DMS53 (cell line): ENCODE data around the gene SFI1.
"Not testable (repeated sequence)": the region's sequence is repeated elsewhere in the genome, so short reads cannot be mapped to it uniquely, and the experiment has no call there.

Experiments
- DNase-seq: peaks from one replicate; lab custom pipeline; 2025; lab: John Stamatoyannopoulos, UW

SFI1 gene

DNA sequence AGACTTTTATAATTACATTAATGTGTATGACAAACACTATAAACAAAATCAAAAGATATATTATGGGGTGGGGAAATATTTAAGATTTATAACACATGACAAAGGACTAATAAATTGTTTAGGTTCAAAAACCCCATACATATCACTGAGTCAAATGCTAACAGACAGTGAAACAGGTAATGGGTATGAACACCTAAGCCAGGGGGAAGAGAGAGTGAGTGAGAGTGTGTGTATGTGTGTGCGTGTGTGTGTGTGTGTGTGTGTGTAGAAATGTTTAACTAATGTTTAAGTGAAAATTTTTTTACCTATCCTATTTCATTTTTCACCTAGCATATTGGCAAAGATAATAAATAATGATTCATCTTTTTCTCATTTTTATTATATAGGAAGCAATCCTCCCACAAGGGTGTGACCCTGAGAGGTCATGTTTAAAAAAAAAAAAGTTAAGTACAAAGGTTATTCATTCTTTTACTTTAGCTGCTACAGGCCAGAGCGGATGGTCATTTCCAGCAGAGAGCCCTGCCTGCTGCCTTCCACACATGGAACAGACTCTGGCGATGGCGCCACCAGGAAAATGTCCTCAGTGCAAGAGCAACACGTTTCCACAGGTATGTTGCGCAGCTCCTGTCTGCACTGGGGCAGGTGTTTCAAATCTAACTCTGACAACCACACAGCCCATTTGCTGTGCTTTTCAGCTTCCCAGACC lies 92.8 kb downstream of the SFI1 start:
- no peak for DNase-seq

DNA sequence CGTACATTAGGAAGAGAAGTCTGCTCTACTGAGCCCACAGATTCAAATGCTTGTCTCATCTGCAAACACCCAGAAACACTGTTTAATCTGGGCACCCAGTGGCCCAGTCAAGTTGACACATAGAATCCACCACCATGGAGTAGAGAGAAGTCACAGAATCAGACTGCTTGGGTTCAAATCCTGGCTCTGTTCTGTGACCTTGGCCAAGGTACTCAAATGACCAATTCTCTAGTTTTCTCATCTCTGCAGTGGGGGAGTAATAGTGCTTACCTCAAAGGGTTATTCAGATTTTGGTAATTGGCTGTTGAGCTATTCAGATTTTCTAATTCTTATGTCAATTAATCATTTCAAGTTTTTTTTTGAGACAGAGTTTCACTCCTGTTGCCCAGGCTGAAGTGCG lies 93.8 kb downstream of the SFI1 start:
- not testable (repeated sequence) for DNase-seq

DNA sequence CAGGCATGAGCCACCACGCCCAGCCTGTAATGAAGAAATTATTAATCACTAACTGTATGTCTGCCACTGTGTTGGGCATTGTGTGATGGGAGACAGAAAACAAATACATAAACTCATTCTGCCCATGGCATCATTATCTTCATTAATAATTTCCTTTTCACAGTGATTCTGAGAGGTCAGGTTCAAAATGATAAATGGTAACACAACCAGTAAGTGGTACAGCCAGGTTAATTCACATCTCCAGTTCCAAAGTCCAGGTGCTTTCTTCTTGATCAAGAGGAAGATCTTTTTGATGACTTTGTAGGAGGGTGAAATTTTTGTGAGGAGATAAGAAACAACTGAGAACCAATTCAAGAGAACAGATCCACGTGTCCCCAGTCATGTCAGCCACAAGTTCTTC lies 98.9 kb downstream of the SFI1 start:
- no peak for DNase-seq

DNA sequence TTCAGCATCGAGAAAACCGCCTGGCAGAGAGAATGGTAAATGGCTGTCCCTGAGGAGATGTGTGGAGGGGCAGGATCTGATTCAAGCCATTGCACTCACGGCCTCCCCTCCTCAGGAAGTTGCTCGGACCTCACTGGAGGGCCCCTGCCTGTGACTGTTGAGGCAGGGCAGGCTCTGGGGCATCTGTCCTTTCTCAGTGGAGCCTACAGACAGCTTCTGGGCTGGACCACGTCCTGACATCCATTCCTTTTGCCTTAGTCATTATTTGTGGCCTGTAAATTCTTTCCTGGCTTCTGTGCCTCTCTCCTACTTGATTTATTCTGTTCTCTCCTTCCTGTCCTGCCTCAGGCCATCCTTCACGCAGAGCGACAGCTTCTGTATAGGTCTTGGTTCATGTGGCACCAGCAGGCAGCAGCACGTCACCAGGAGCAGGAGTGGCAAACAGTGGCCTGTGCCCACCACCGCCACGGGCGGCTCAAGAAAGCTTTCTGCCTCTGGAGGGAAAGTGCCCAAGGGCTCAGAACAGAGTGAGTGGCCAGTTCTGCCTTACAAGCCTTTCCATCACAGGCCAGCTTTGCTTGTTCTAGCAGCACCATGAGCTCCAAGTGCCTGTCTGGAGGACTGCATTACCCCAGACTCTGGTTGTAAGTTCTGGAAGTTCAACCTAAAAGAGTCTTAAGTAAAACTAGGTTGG lies 106.1 kb downstream of the SFI1 start:
- no peak for DNase-seq

DNA sequence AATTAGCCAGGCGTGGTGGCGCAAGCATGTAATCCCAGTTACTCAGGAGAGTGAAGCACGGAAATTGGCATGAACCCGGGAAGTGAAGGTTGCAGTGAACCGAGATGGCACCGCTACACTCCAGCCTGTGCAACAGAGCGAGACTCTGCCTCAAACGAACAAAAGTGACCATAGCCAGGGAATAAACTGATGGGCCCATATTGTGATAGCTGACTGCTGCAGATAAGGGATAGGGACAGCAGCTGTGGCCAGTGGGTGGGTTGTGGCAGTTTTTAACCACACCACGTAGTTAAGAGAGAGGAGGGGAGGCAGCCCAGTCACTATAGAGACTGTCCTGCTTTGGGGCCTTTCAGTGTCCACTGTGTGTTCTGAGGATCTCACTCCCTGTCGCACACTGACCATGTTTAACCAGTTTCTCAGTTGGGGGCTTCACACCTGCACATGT lies 106.8 kb downstream of the SFI1 start:
- no peak for DNase-seq

DNA sequence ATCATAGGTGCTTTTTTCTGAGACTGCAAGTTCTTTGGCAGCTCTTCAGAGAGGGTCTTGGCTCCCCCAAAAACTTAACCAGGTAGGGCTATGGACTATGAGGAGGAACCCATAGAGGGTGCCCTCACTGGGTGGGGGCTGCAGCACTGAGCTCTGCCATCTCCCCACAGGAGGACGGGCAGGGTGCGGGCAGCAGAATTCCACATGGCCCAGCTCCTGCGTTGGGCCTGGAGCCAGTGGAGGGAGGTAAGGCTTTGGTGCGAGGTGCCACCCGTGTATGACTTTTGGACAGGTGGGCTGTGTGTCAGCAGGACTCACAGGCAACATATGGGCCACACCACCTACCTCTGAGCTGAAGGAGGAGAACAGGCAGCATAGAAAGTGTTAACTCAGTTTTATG lies 107.2 kb downstream of the SFI1 start:
- DNase-seq = no peak

DNA sequence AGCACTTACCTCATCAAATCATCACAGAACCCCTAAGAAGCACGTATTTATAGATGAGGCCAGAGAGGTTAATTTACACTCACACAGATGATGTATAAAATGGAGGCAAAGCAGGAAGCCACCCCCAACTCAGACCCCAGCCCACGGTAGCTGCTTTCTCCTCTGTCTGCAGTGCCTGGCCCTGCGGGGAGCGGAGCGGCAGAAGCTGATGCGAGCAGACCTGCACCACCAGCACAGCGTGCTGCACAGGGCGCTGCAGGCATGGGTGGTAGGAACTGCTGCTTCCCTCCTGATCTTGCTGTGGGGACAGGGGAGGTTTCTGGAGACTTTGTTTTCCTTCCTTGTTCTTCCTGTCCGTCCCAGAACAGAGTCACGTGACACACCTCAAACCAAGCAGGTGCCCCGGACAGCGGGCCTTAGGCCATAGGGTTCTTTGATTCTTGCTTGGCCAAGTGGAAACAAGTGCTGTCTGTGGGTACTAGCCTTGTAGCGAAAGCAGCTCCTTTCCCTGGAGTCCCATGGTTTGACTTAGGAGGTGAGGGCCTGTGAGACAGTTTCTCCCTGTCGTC lies 107.9 kb downstream of the SFI1 start:
- DNase-seq = no peak

DNA sequence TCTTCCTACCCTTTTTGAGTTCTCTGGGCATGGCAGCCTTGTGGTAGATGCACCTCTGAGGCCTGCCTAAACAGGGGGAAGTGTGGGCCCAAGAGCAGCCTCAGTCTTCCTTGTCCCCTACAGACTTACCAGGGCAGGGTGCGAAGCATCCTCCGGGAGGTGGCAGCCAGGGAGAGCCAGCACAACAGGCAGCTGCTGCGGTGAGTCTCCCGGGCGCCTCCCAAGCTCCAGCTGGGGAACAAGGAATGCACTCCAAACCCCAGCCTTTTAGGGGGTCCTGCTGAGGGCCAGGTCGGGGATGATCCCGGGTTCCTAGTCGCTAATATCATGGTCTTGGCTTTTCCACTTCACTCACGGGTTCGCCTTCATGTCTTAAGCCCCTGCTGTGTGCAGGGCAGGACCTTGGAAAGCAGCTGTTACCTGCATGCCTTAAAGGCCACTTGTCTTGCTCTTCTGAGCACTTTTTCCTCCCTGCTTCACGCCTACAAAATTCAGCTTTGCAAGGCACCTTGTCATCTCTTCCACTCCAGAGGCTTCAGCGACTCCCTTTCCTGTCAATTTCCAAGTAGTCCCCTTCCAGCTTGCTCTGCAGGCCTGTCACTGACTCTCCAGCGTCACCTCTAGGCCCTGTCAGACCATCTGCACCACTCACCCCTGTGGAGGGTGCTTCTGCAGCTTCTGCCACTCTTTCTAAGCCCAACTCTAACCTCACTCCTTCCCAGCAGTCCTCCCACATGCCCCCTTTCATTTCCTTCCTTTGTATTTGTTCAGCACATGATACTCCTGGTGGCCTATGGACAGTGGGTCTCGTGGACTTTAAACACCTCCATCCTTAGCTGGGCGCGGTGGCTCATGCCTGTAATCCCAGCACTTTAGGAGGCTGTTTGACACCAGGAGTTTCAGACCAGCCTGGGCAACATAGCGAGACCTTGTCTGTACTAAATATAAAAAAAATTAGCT lies 108.7 kb downstream of the SFI1 start:
- DNase-seq = no peak

DNA sequence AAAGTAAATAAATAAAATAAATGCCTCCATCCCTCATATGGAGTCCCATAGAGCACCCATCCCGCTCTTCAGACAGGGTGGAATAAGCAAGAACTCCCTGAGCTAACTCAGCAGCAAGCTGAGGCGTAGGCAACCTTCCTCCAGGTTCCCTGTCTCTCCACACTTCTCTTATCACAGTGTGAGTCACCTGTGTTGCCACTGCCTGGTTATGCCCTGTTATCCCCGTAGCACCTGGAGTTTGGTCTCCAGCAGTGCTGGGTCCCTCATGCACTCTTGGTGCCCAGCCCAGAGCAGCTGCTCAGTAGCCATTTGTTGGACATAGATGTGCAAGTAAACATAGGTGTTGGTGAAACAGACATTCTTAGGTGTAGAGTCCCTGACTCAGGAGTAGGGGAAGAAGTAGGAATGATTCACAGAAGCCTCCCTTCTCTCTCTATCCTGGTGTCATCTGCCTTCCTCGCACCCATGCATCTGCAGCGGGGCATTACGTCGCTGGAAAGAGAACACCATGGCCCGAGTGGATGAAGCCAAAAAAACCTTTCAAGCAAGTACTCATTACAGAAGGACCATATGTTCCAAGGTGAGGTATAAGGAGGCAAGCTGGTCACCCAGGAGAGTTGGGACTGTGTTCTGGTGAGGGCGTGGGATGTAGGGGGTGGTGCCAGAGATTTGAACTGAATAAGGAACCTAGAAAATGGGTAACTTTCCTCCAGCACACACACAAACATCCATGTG lies 109.7 kb downstream of the SFI1 start:
- DNase-seq = no peak

DNA sequence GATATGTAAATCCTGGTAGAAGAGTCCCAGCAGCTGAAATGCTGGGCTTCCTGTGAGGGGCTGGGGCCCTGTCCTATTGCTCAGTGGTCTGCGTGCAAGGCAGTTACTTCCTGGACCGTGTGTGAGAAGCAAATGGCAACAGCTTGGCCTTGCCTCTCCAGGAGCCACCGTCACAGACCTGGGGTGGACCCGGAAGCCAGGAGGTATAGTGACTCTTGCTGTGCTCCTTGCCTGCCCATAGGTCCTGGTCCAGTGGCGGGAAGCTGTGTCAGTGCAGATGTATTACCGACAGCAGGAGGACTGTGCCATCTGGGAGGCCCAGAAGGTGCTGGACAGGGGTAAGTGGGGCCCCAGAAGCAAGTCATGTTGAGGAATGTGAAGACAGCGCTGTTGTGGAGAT lies 111.4 kb downstream of the SFI1 start:
- DNase-seq = no peak

DNA sequence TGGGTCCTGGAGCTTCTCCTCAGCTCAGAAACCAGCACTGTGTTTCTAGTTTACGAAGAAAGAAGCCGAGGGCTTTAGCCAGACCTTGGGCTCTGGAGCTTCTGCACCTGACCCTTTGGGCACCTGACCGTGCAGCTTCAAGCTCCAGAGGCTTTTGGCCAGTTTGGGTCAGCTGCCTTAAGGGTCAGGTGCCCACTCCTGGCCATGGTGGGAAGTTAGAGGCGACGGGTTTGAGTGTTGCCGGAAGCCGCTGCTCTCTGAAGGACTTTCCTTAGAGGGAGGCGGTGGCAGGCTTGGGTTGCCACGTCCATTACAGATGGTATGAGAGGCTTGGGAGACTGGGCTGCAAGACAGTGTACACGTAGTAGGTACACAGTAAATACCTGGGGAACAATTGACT lies 113.4 kb downstream of the SFI1 start:
- no peak for DNase-seq

DNA sequence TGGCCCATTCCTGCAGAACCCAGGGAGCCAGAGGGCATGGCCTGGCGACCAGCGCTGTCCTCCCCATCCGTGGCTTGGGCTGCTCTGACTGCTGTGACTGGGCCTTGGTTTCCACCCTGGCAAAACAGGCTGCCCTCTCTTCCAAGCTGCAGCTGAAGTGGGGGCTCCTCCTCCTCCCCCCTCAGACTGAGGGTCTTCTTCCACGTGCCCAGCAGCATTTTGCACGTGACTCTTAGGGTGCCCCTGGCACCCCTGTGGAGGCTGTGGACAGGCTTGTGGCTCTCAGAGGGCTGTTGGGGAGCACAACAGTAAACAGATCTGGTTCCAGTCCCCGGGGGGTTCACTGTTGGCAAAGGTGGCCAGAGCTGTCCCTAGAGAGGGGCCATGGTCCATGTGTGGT lies 114.3 kb downstream of the SFI1 start:
- no peak for DNase-seq

DNA sequence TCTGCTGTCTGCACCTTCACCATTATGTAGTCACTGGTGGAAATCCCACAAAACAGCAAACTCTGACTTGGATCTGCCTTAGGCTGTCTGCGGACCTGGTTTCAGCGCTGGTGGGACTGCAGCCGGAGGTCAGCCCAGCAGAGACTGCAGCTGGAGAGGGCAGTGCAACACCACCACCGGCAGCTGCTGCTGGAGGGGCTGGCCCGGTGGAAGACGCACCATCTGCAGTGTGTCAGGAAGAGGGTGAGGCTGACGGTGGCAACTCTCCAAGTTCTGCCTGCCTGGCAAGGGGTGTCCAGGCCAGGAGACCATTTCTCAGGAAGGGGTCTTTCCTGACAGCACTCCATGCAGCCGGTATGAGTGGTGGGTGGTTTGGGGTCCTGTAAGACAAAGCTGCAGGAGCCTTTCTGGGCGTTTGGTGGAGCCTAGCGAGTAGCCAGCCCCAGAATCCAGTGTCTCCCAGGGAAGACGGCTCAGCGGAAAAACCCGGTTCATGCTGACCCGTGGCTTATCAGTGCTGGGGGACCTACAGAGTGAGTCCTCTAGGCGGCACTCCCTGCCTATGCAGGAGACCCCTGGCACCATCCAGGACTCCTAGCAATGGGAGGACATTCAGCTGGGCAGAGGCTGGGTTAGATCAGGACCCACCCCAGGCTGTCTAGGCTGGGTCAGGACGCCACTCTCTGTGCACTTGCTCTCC lies 114.9 kb downstream of the SFI1 start:
- no peak for DNase-seq

DNA sequence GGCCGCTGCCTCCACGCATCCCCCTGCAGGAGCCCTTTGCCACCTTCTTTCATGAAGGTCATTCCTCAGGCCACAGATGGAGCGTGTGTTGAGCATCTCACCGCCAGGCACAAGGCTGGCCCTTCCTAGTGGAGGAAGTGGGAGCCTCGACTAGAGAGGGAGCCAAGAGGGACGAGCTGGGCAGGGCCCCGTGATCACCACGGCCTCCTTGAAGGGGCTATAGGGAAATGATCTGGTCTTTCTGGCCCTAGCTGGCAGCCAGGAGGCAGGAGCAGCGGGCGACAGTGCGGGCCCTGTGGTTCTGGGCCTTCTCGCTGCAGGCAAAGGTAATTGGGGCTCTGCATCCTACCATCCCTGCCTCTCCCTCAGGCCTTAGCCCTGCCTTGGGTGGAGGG lies 116.6 kb downstream of the SFI1 start:
- no peak for DNase-seq

DNA sequence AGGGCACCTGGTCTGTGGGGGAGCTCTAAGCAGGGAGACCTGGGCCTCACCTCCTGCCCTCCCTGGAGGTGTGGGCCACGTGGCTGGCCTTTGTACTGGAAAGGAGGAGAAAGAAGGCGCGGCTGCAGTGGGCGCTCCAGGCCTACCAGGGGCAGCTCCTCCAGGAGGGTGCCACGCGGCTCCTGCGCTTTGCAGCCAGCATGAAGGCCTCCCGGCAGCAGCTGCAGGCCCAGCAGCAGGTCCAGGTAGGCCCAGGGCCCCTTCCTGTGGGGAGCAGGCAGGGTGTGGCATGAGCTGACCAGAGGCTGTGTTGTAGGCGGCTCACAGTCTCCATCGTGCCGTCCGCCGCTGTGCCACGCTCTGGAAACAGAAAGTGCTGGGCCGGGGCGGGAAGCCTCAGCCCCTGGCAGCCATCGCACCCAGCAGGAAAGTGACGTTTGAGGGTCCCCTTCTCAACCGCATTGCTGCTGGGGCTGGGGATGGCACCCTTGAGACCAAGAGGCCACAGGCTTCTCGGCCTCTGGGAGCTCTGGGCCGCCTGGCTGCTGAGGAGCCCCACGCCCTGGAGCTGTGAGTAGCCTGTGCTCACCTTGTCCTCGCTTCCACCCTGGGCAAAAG lies 117.1 kb downstream of the SFI1 start:
- no peak for DNase-seq

DNA sequence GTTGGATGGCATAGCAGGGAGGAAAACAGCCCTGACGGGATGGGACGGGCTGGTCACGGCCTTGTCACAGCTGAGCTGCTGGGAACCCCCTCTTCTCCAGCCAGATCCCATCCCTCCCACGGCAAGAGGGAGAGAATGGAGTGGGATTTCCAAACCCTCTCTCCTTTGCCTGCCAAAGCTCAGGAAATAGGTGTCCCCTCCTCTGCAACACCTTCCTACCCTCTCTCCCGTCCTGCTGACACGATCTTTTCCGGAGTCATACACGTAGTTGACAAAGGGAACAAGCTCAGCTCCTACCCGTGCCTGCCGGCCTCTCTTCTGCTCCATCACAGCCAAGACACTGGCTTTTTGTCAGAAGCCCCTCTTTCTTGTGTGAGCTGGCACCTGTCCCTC lies 117.6 kb downstream of the SFI1 start:
- DNase-seq = no peak

DNA sequence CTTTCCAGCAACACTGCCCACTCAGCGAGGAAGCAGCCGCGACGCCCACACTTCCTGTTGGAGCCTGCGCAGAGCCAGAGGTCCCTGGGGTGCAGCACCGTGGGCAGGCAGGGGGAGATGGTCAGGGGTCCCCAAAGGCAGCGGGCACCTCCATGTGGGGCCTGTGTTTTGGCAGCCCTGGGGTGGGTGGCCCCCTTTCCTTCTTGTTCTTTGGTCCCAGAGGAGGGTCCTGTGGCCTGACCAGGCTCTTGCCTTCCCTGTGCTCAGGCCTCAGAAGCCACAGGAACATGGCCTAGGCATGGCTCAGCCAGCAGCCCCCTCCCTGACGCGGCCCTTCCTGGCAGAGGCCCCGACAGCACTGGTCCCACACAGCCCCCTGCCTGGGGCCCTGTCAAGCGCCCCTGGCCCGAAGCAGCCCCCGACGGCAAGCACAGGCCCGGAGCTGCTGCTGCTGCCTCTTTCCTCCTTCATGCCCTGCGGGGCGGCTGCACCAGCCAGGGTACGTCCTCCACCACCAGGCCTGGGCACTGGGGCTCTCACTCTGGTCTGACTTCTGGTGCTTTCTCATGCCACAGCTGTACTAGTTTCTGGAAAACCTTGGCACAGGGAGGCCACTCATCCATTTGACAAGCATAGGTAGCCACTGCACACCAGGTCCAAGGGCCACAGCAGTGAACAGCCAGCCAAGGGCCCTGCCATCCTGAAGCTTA lies 118.6 kb downstream of the SFI1 start:
- DNase-seq = no peak

DNA sequence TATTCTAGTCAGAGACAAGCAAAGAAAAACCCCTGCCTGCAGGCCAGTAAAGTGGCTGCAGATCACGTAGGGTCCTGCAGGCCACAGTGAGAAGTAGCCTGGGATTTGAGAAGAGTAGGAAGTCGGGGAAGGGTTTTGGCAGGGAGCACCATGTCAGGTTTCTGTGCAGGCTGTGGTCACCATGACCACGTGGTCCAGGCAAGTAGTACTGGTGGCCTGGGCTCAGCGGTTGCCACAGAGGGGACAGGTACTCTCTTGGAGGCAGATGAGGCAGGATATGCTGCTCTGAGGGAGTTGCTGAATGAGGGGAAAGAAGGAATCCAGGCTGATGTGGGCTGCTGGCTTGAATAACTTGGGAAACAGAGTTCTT lies 119.1 kb downstream of the SFI1 start:
- DNase-seq = no peak

DNA sequence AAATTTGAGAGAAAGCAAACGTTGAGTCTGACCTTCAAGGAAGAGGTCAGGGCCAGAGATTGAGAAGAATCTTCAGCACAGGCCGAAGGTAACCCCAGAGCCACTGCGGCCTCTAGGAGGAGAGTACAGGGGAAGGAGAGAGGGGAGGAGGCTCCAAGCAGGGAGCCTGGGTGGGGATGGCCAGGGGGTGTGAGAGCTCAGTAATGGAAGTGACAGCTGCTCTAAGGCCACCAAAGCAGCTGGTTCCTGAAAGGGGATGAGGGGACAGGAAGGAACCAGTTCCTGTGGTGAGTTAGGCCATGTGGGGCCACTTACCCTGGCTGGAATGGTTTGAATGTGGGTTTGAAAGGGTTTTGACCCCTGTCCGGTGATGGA lies 119.6 kb downstream of the SFI1 start:
- DNase-seq = peak; percentile 34
